Hepatocyte (in vitro differentiated cells): ENCODE measurements around the gene RP9. TPM values are rescaled to one million over a fixed set of nuclear protein-coding genes. Genes with fewer than 3 reads are reported as not detected.
"Not testable (repeated sequence)": the region's sequence is repeated elsewhere in the genome, so short reads cannot be mapped to it uniquely, and the experiment has no call there.

Experiments used
- DNase-seq: peaks from one replicate; pipeline ENCODE4 v3.0.0-alpha.2; 2016; ENCODE audit warnings: low spot score
- H2AFZ ChIP-seq: fragments of 200-600 bp; sonication (generic); 2 replicates; pipeline ENCODE4 v1.6.0; 2016; ENCODE audit warnings: antibody characterized with exemption, mild to moderate bottlenecking
- H3K27ac ChIP-seq: fragments of 200-600 bp; sonication (generic); 2 replicates; pipeline ENCODE4 v1.5.1; 2016; ENCODE audit warnings: mild to moderate bottlenecking
- H3K27me3 ChIP-seq: fragments of 200-600 bp; sonication (generic); 2 replicates; pipeline ENCODE4 v1.6.1; 2016
- H3K36me3 ChIP-seq: fragments of 200-600 bp; sonication (generic); replicated peaks from 2 replicates; pipeline ENCODE4 v1.5.1; 2016; ENCODE audit warnings: low read depth; ENCODE audit not compliant: insufficient read depth
- H3K4me1 ChIP-seq: fragments of 200-600 bp; sonication (generic); 2 replicates; pipeline ENCODE4 v1.5.1; 2016; ENCODE audit warnings: mild to moderate bottlenecking, moderate library complexity; ENCODE audit not compliant: insufficient read depth
- H3K4me2 ChIP-seq: fragments of 200-600 bp; sonication (generic); 2 replicates; pipeline ENCODE4 v1.6.0; 2016
- H3K4me3 ChIP-seq: fragments of 200-600 bp; sonication (generic); 2 replicates; pipeline ENCODE4 v1.5.1; 2016; ENCODE audit warnings: mild to moderate bottlenecking
- H3K79me2 ChIP-seq: fragments of 200-600 bp; sonication (generic); 2 replicates; pipeline ENCODE4 v1.6.0; 2017; ENCODE audit warnings: mild to moderate bottlenecking
- H3K9me2 ChIP-seq: fragments of 200-600 bp; sonication (generic); replicated peaks from 2 replicates; pipeline ENCODE4 v1.6.0; 2017; ENCODE audit warnings: mild to moderate bottlenecking; ENCODE audit not compliant: insufficient read depth
- H3K9me3 ChIP-seq: fragments of 200-600 bp; sonication (generic); 2 replicates; pipeline ENCODE4 v1.5.1; 2016; ENCODE audit warnings: low read depth, mild to moderate bottlenecking
- H4K20me1 ChIP-seq: fragments of 200-600 bp; sonication (generic); 2 replicates; pipeline ENCODE4 v1.6.0; 2016; ENCODE audit warnings: mild to moderate bottlenecking; ENCODE audit not compliant: insufficient read depth, poor library complexity, severe bottlenecking
- EZH2 ChIP-seq: fragments of 200-600 bp; sonication (generic); IDR thresholded peaks from 2 replicates; pipeline ENCODE4 v1.6.1; 2016; ENCODE audit warnings: antibody characterized with exemption, mild to moderate bottlenecking, borderline replicate concordance
- EZH2phosphoT487 ChIP-seq: fragments of 200-600 bp; sonication (generic); IDR thresholded peaks from one replicate; pipeline ENCODE4 v1.6.1; 2018; ENCODE audit warnings: antibody characterized with exemption, mild to moderate bottlenecking, low read depth, moderate library complexity; ENCODE audit not compliant: unreplicated experiment, severe bottlenecking
- WGBS: methylation state at CpG from one replicate; pipeline ENCODE4 v1.1.6; 2016; ENCODE audit warnings: low lambda C conversion rate; ENCODE audit errors: missing lambda C conversion rate; 5-methylcytosine and 5-hydroxymethylcytosine counted together
- polyA plus RNA-seq: library from polyadenylated mRNA; unstranded; fragments of >200 nt; fragmentation: Nextera tagmentation; extraction: Ambion mirVana; gene quantifications from 2 replicates; pipeline ENCODE4 v1.2.1, GENCODE V29; 2016
- total RNA-seq: library from RNA; depleted of rRNA; stranded (reverse); fragments of >200 nt; gene quantifications from 2 replicates; pipeline ENCODE4 v1.2.3, GENCODE V29; 2014
- TF ChIP-seq, protein P1 (sequence below): fragments of 200-600 bp; sonication (generic); IDR thresholded peaks from 2 replicates; pipeline ENCODE4 v1.5.1; 2016; ENCODE audit warnings: antibody characterized with exemption, mild to moderate bottlenecking; ENCODE audit not compliant: poor library complexity

Gene RP9
- total and polyA plus RNA-seq, 2 experiments from 2014 or later = 12.5 to 18.7 TPM

DNA sequence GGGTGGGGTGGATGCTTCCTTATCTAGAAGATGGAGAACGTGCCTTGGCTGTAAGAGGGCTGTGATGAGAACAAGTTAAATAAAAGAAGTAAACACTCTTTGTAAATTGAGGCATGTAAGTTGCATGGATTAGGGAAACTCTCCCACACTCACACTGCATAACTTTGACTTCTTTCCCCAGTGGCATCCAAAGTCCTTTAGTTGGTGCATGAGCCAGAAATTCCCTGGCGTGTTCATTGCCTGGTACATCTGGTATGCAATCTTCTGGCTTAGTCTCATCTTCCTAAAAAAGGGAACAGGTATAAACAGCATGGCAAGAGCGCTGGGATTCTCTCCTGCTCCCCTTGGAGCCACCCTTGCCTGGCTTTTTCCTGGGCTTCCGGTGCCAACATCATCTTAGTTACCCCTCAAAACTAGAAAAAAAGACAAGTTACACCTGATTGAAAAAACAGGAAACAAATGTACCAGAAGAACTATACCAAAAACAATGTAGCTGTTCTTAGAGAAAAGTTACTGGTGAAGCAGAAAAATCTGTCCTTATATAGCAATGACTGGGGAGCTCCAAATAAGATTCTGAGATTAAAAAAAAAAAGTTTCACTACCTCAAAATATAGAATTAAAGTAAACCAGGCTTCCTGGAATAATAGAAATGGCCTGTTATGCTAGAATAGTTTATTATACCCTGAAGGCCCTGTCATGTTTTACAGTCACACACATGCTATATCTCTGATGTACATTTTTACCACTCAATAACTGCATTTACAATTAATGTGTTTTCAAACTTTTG lies 9.9 kb downstream of the RP9 start:
- 75% methylated on average over 4 of the region's 4 CpGs for WGBS

DNA sequence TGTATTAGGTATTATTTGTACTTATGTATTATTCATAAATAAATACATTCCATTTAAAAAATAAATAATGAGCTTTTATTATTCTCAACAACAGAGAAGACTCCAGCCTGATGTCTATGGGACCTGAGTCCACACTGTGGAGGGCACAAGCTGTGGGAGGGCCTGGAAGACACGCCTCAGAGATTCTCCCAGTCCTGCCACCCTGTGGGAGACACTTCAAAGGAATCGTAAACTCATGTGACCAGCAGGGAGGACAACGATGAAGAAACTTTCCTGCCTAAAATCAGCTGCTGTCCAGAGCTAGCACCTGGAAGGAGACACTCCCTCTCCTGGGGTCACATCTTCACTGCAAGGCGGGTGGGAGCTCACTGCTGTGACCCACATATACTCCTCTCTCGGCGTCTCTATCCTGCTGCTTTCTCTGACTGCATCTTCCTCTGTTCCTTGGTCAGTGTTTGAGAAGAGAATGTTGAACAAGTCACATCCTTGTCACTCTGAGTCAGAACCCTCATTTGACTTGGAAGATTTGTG lies 14.4 kb downstream of the RP9 start:
- DNase-seq, H3K27me3 ChIP-seq, H3K27ac ChIP-seq, H3K9me2 ChIP-seq, H3K4me3 ChIP-seq, H3K4me1 ChIP-seq, H3K9me3 ChIP-seq, H3K36me3 ChIP-seq, H2AFZ ChIP-seq, H3K4me2 ChIP-seq, H3K79me2 ChIP-seq, H4K20me1 ChIP-seq: not testable (repeated sequence)
- WGBS = 86% methylated on average over 5 of the region's 6 CpGs

More for the DNA sequence above, 9.9 kb downstream of the RP9 start:
- H3K9me3 ChIP-seq = no peaks in the 10 kb centered on the region
- peaks cover 3% of the 10 kb centered on the region for H4K20me1 ChIP-seq
- H3K9me2 ChIP-seq = no peaks in the 10 kb centered on the region
- TF ChIP-seq EZH2phosphoT487 (no peak), EZH2 (no peak)
- TF ChIP-seq, protein P1, sequence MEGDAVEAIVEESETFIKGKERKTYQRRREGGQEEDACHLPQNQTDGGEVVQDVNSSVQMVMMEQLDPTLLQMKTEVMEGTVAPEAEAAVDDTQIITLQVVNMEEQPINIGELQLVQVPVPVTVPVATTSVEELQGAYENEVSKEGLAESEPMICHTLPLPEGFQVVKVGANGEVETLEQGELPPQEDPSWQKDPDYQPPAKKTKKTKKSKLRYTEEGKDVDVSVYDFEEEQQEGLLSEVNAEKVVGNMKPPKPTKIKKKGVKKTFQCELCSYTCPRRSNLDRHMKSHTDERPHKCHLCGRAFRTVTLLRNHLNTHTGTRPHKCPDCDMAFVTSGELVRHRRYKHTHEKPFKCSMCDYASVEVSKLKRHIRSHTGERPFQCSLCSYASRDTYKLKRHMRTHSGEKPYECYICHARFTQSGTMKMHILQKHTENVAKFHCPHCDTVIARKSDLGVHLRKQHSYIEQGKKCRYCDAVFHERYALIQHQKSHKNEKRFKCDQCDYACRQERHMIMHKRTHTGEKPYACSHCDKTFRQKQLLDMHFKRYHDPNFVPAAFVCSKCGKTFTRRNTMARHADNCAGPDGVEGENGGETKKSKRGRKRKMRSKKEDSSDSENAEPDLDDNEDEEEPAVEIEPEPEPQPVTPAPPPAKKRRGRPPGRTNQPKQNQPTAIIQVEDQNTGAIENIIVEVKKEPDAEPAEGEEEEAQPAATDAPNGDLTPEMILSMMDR = no peak
- H3K4me1 ChIP-seq = no peaks in the 10 kb centered on the region
- no peak overlapping the region for H2AFZ ChIP-seq
- H3K27me3 ChIP-seq = no peaks in the 10 kb centered on the region
- no peak overlapping the region for H3K27ac ChIP-seq
- H3K4me2 ChIP-seq = no peak overlapping the region
- peaks cover 33% of the 10 kb centered on the region for H3K79me2 ChIP-seq
- no peak for DNase-seq
- H3K4me3 ChIP-seq = no peak overlapping the region
- peaks cover 5% of the 10 kb centered on the region for H3K36me3 ChIP-seq

DNA sequence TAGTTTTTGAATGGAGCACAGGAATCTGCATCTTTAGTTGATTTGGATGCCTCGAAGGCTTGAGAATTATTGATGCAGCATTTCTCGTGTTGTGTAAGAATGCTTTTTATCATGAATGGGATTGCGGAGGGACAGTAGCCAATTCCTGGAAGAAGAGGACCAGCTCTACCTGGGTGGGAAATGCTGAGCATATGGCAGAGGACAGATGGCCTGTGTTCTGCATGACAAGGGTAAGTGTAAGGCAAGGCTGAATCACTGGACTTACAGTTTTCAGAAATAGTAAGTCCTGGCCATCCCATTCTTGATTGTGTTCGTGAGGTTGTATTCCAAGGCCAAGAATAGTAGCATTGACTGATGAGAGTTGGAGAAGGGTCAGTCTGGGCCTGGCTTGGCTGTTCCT lies 15.9 kb downstream of the RP9 start:
- no peaks in the 10 kb centered on the region for H3K9me2 ChIP-seq
- H3K27ac ChIP-seq = no peak overlapping the region
- H3K36me3 ChIP-seq = peaks cover 5% of the 10 kb centered on the region
- no peak for TF ChIP-seq EZH2
- TF ChIP-seq EZH2phosphoT487 = no peak
- TF ChIP-seq, protein P1 = no peak
- H3K9me3 ChIP-seq = no peaks in the 10 kb centered on the region
- no peak overlapping the region for H3K4me2 ChIP-seq
- H3K4me1 ChIP-seq = no peaks in the 10 kb centered on the region
- 97% methylated on average over 4 of the region's 4 CpGs for WGBS
- H4K20me1 ChIP-seq = no peaks in the 10 kb centered on the region
- no peaks in the 10 kb centered on the region for H3K27me3 ChIP-seq
- no peak for DNase-seq
- H2AFZ ChIP-seq = no peak overlapping the region
- no peaks in the 10 kb centered on the region for H3K79me2 ChIP-seq
- H3K4me3 ChIP-seq = no peak overlapping the region

DNA sequence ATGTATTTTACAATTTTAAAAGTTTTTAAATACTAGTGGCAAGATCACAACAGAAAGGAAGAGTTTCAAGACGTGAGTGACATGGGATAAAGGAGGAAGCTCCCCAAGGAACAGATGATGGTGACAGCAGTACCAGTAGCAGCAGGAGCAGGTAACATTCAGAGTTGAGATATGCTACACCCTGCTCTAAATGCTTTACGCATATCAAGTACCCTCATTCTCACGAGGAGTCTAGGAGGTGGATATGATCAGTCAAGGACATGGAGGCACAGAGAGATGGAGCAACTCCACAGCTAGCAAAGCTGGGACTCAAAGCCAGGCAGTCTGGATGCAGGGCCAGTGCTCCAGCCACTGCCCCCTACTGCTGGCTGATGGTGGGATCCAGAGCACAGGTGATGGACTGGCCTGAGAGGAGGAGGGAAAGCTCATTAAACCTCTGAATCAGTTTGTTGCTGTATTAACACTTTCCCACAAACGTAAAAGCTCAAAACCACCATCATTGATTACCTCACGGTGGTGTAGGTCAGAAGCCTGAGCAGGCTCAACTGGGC lies 17.5 kb downstream of the RP9 start:
- no peak overlapping the region for H3K4me2 ChIP-seq
- H4K20me1 ChIP-seq = no peaks in the 10 kb centered on the region
- H3K79me2 ChIP-seq = no peaks in the 10 kb centered on the region
- no peak for DNase-seq
- no peaks in the 10 kb centered on the region for H3K9me2 ChIP-seq
- H3K27me3 ChIP-seq = no peaks in the 10 kb centered on the region
- H2AFZ ChIP-seq = no peak overlapping the region
- H3K9me3 ChIP-seq = no peaks in the 10 kb centered on the region
- no peak overlapping the region for H3K27ac ChIP-seq
- no peaks in the 10 kb centered on the region for H3K36me3 ChIP-seq
- WGBS = 82% methylated on average over 5 of the region's 5 CpGs
- no peaks in the 10 kb centered on the region for H3K4me1 ChIP-seq
- TF ChIP-seq EZH2phosphoT487 (no peak), EZH2 (no peak)
- TF ChIP-seq, protein P1 = no peak
- no peak overlapping the region for H3K4me3 ChIP-seq
